Activated CD4-positive, alpha-beta memory T cell treated with anti-CD3 and anti-CD28 coated beads, Interleukin-2, amount 10 ng/mL, durations not matched to agents 7 days and 5 days (primary cell): ENCODE results near the gene PLOD3. TPM values are rescaled to one million over a fixed set of nuclear protein-coding genes. Genes with fewer than 3 reads are reported as not detected.
A peak's percentile ranks its signal among the peaks of the same experiment; 100 is the strongest.

Experiments used
- CTCF ChIA-PET: fragments of 350-600 bp; sonication (Branson Sonifier 250); formaldehyde crosslinking; loops from one replicate; lab custom pipeline; 2021; ENCODE audit warnings: antibody characterized with exemption, inconsistent platforms; lab: Charles Lee
- POLR2A ChIA-PET: fragments of 350-600 bp; sonication (Branson Sonifier 250); formaldehyde crosslinking; loops from one replicate; lab custom pipeline; 2021; ENCODE audit warnings: antibody characterized with exemption; lab: Charles Lee
- DNase-seq: peaks from one replicate; pipeline ENCODE4 v3.0.0-alpha.2; 2020
- H3K27ac Mint-ChIP-seq: one replicate; pipeline ENCODE4 v1.8.0; 2021; ENCODE audit warnings: mild to moderate bottlenecking, mixed read lengths
- H3K27me3 Mint-ChIP-seq: one replicate; pipeline ENCODE4 v1.8.0; 2021; ENCODE audit warnings: mixed read lengths
- H3K36me3 Mint-ChIP-seq: one replicate; pipeline ENCODE4 v1.8.0; 2021; ENCODE audit warnings: low read depth, mixed read lengths
- H3K4me1 Mint-ChIP-seq: one replicate; pipeline ENCODE4 v1.8.0; 2021; ENCODE audit warnings: mixed read lengths
- H3K4me3 Mint-ChIP-seq: one replicate; pipeline ENCODE4 v1.8.0; 2021; ENCODE audit warnings: mild to moderate bottlenecking, mixed read lengths
- H3K9me3 Mint-ChIP-seq: one replicate; pipeline ENCODE4 v1.8.0; 2021; ENCODE audit warnings: mixed read lengths
- total RNA-seq, 2 experiments: library from RNA; stranded (reverse); gene quantifications; one replicate each; pipeline ENCODE4 v1.2.3, GENCODE V29; 2021

PLOD3 gene
- total RNA-seq, 2 experiments from 2014 or later = 63.3 to 66.6 TPM

DNA sequence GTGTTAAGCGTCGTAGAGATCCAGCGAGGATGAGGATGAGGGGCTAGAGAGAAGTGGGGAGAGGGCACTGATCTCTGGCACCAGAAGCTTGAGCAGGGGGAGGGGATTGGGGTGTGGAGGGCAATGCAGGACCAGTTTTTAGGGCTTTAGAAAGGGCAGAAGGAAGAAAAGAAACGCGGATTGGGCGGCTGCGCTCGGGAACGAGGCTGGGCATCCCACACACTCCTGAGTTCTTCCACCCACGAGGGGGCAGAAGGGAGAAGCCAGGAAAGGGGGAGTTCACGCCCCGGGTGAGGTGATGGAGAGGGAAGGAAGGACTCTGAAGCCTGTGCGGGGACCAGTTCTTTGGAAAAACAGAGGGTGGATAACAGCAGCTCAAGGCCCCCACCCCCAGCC lies 45.9 kb downstream of the PLOD3 start:
- Mint-ChIP-seq H3K36me3 (peaks cover 3% of the 10 kb centered on the region), H3K9me3 (no peaks in the 10 kb centered on the region), H3K4me1 (peaks cover 54% of the 10 kb centered on the region), H3K27me3 (peaks cover 89% of the 10 kb centered on the region), H3K4me3 (no peak overlapping the region), H3K27ac (no peak overlapping the region)
- CTCF ChIA-PET = interaction anchor here (0.7 to 2.8 kb wide), 5 partner anchors 14 to 111 kb away, joined by 4 to 50 read pairs (median 4); no protein-coding TSS in a partner anchor
- POLR2A ChIA-PET = interaction anchor here (0.6 to 1.0 kb wide), 2 partner anchors 14 to 81 kb away, joined by 3 read pairs; no protein-coding TSS in a partner anchor
- no peak for DNase-seq

GRCh38 chr7:101170617-101171441 lies 46.6 kb downstream of the PLOD3 start:
- peaks cover 89% of the 10 kb centered on the region for H3K27me3 Mint-ChIP-seq
- peaks cover 59% of the 10 kb centered on the region for H3K4me1 Mint-ChIP-seq
- no peak overlapping the region for H3K4me3 Mint-ChIP-seq
- no peak overlapping the region for H3K27ac Mint-ChIP-seq
- H3K36me3 Mint-ChIP-seq = peaks cover 3% of the 10 kb centered on the region
- H3K9me3 Mint-ChIP-seq = no peaks in the 10 kb centered on the region
- CTCF ChIA-PET = interaction anchor here (1.1 to 2.8 kb wide), 5 partner anchors 13 to 111 kb away, joined by 4 to 50 read pairs (median 4); no protein-coding TSS in a partner anchor
- DNase-seq = no peak
- POLR2A ChIA-PET = interaction anchor here (1.0 to 1.4 kb wide), 2 partner anchors 11 to 15 kb away, joined by 3 read pairs; no protein-coding TSS in a partner anchor

DNA sequence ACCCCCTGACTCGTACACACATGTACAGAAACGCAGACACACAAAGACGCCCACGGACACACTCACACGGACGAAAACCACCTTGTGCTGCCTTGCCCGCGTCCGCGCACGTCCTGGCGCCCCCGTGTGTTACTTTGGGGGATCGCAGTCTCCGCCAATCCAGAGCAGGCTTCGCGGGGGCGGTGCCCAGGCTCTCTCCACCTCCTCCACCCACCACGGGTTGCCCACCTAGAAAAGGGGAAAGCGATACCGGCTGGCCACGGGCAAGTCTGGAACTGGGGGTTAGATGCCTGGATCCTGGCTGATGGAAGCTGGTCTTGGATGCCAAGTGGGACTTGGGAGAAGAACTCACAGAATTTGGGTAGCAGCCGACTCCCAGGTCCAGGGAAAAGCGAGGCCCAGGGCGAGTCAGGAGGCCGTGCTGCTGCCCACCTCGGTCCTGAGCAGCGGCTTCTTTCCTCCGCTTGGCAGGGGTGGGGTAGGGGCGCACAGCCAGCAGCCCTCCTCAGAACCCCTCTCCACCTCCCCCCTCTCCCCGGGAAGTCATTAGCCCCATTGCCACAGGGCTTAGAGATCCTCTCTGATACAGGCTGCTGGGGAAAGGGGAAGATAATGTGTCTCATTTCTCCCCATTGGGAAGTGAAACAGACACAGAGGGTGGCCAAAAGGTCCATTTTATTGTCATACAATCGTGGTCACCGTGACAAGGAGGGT lies 47.4 kb downstream of the PLOD3 start:
- DNase-seq = peak; percentile 82
- peaks cover 89% of the 10 kb centered on the region for H3K27me3 Mint-ChIP-seq
- H3K27ac Mint-ChIP-seq = no peak overlapping the region
- H3K36me3 Mint-ChIP-seq = peaks cover 6% of the 10 kb centered on the region
- ChIA-PET POLR2A (interaction anchor here (1.4 kb wide), 1 partner anchor 12 kb away, joined by 3 read pairs; no protein-coding TSS in a partner anchor), CTCF (interaction anchor here (1.4 to 2.8 kb wide), 4 partner anchors 12 to 112 kb away, joined by 4 to 50 read pairs (median 6); no protein-coding TSS in a partner anchor)
- H3K4me3 Mint-ChIP-seq = no peak overlapping the region
- peaks cover 67% of the 10 kb centered on the region for H3K4me1 Mint-ChIP-seq
- H3K9me3 Mint-ChIP-seq = no peaks in the 10 kb centered on the region

GRCh38 chr7:101169110-101169837 lies 48.1 kb downstream of the PLOD3 start:
- Mint-ChIP-seq H3K4me3 (no peak overlapping the region), H3K27me3 (peaks cover 90% of the 10 kb centered on the region), H3K4me1 (peaks cover 68% of the 10 kb centered on the region), H3K27ac (peak overlapping the region; percentile 50), H3K9me3 (no peaks in the 10 kb centered on the region), H3K36me3 (peaks cover 6% of the 10 kb centered on the region)
- DNase-seq = no peak
- ChIA-PET POLR2A (no interaction called here), CTCF (interaction anchor here (1.0 to 1.5 kb wide), 2 partner anchors 14 to 25 kb away, joined by 3 to 14 read pairs; no protein-coding TSS in a partner anchor)

- no peak for DNase-seq
- H3K9me3 Mint-ChIP-seq = no peaks in the 10 kb centered on the region
- POLR2A ChIA-PET = no interaction called here
- peaks cover 63% of the 10 kb centered on the region for H3K4me1 Mint-ChIP-seq
- peaks cover 3% of the 10 kb centered on the region for H3K36me3 Mint-ChIP-seq
- H3K27me3 Mint-ChIP-seq = peaks cover 84% of the 10 kb centered on the region
- no peak overlapping the region for H3K4me3 Mint-ChIP-seq
- CTCF ChIA-PET = interaction anchor here (0.7 to 1.5 kb wide), 3 partner anchors 13 to 25 kb away, joined by 3 to 14 read pairs (median 3); no protein-coding TSS in a partner anchor
- H3K27ac Mint-ChIP-seq = no peak overlapping the region
These were observed 48.9 kb downstream of the PLOD3 start for GRCh38 chr7:101168412-101169049.

DNA sequence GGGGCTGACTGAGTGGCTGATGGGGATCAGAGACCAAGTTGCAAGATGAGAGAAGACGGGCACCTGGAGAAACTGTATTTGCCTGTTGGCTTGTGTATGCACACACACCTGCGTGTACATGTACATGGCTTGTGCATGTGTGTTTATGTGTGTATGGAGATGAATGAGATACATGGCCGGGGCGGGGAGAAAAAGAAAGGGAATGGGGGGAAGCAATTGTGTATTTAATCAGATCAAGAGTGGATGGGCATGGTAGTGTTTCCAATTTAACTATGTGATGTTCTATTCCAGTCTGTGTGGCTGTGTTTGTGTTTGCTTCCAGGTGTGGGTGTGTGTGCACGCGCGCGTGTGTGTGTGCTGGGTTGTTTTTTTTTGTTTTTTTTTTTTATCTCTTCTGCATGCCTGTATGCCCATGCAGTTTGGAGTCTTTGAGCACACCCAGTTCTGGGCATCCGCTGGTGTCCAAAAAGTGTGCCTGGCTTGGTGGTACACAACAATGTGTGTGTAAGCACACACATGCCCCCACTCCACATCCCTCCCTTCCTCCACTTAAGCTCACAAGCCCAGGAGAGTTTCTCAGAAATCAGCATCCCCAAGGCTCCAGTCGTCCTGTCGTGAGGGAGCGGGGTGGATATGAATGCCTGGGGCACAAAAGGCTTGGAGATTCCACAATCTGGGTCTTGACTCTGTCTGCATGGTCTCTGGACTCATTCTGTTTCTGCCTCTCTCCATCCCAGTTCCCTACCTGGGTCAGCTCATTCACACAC lies 49.6 kb downstream of the PLOD3 start:
- ChIA-PET POLR2A (no interaction called here), CTCF (interaction anchor here (0.7 to 1.5 kb wide), 3 partner anchors 12 to 24 kb away, joined by 3 to 14 read pairs (median 3); no protein-coding TSS in a partner anchor)
- Mint-ChIP-seq H3K4me3 (no peak overlapping the region), H3K27ac (no peak overlapping the region), H3K27me3 (peaks cover 81% of the 10 kb centered on the region), H3K36me3 (peaks cover 3% of the 10 kb centered on the region), H3K4me1 (peaks cover 63% of the 10 kb centered on the region), H3K9me3 (no peaks in the 10 kb centered on the region)
- no peak for DNase-seq

DNA sequence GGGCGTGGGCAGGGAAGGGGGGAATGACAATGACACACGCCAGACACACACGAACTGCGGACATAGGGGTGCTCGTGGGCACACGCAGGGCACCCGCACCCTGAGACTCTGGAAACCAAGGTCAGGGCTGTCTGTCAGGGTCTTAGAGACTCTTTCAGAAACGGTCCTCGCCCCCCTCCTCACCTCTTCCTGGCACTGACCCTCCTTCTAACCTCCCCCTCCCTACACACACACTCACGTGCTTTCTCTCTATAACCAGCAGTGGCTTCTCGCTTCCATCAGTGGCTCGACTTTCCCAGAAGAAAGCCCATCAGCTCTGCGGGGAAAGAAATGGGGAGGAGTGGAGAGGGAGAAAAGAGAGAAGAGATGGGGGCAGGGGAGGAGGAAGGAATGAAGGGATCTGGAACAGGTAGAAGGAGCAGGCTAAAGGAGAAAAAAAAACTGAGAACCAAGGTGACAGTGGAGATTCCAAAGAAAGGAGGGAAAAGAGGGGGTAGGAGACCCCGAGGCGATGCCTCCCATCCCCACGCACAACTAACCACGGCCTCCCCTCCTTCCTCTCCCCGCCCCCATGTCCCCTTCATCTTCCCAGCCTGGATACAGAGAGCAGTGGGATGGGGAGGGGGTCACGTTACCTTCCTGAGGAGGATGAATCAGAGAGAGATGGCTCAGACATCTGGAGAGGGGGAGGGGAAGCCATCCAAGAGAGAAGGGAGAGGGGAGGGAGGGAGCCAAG lies 50.3 kb downstream of the PLOD3 start:
- peaks cover 80% of the 10 kb centered on the region for H3K27me3 Mint-ChIP-seq
- ChIA-PET CTCF (no interaction called here), POLR2A (no interaction called here)
- no peak overlapping the region for H3K4me3 Mint-ChIP-seq
- peaks cover 3% of the 10 kb centered on the region for H3K36me3 Mint-ChIP-seq
- DNase-seq = no peak
- H3K4me1 Mint-ChIP-seq = peaks cover 63% of the 10 kb centered on the region
- no peaks in the 10 kb centered on the region for H3K9me3 Mint-ChIP-seq
- no peak overlapping the region for H3K27ac Mint-ChIP-seq

GRCh38 chr7:101166648-101166908 lies 50.8 kb downstream of the PLOD3 start:
- ChIA-PET POLR2A (no interaction called here), CTCF (interaction anchor here (1.7 to 2.5 kb wide), 2 partner anchors 11 to 22 kb away, joined by 10 to 15 read pairs; no protein-coding TSS in a partner anchor)
- Mint-ChIP-seq H3K4me1 (peaks cover 58% of the 10 kb centered on the region), H3K4me3 (no peak overlapping the region), H3K9me3 (no peaks in the 10 kb centered on the region), H3K27ac (no peak overlapping the region), H3K36me3 (peaks cover 3% of the 10 kb centered on the region), H3K27me3 (peaks cover 75% of the 10 kb centered on the region)
- DNase-seq = no peak

DNA sequence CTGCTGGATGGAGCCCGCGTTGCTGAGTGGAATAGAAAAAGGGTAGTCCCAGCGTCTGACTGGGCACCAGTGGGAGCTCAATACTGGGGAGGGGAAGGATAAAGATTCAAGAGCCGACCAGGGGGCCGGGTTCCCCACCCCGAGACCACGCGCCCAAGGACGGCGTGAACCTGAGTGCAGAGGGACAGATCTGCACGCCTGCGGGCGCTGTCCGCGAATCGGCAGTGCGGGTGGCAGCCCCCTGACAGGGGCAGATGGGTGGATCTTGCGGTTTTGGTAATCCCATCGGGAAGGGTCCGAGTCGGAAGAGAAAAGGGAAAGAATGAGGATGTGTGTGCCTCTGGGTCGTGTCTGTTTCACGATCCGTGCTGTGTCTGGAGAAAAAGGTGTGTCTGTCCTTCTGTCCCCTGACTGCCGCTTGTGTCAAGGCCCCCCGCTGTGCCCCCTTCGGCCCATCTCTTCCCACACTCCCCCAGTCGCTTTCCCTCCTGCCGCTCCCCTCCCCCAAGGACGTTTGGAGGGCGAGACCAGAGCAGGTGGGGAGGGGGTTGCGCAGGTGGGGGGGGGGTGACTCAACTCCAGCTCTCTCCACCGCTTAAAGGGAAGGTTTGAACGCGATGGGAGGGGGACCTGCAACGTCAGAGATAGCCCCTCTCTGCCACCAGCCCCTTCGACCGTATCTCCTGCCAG lies 51.3 kb downstream of the PLOD3 start:
- CTCF ChIA-PET = interaction anchor here (1.0 to 2.5 kb wide), 6 partner anchors 8 to 81 kb away, joined by 4 to 15 read pairs (median 8); no protein-coding TSS in a partner anchor
- no peak for DNase-seq
- peaks cover 70% of the 10 kb centered on the region for H3K27me3 Mint-ChIP-seq
- peaks cover 53% of the 10 kb centered on the region for H3K4me1 Mint-ChIP-seq
- peak overlapping the region; percentile 65 for H3K4me3 Mint-ChIP-seq
- POLR2A ChIA-PET = interaction anchor here (0.9 to 1.8 kb wide), 5 partner anchors 8 to 78 kb away, joined by 3 to 8 read pairs (median 3); partner anchors contain the start of genes FIS1, PLOD3 and ZNHIT1
- H3K27ac Mint-ChIP-seq = no peak overlapping the region
- no peaks in the 10 kb centered on the region for H3K9me3 Mint-ChIP-seq
- peaks cover 8% of the 10 kb centered on the region for H3K36me3 Mint-ChIP-seq

DNA sequence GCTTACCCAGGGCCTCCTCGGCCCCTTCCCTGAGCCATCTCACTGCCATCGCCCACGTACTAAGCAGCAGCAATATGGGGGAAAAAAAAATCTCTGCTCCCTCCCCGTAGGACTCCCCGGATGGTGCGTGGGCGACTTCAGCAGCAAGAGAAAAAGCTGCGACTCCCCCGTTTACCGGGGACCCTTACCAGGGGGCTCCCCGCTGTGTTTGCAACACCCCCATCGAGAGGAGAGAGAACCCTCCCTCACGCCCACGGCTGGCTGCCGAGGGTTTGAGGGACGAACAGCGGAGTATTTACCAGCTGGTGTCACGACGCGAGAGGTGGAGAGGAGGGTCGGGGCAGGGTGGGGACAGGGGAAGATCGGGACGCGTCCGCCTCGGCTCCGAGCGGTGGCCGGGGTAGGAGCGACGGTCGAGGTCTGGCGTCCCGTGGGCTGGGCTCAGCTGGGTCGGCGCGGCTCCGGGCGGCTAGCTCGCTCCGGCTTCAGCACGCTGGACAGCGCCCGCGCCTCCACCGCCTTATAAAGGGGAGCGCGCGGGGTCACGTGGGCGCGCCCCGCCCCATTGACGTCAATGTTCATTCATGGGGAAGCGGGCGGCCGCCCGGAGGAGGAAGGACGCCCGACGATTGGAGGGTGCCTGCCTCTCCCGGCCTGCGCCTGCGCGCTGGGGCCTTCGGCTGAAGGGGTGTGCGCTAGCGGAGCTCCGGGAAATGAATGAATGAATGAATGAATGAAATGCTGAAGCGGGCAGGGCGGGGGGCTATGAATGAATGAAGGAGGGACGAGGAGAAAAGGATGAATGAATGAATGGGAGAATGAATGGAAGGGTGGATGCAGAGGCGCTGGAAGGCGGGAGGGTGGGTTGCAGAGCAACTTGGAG lies 52.1 kb downstream of the PLOD3 start, which contains the start of gene VGF:
Gene VGF (minus strand): TSS at position 495 of the 883 bp plus-strand sequence. CDS start 726 bp downstream, outside the sequence.
- peaks cover 10% of the 10 kb centered on the region for H3K36me3 Mint-ChIP-seq
- peaks cover 62% of the 10 kb centered on the region for H3K27me3 Mint-ChIP-seq
- POLR2A ChIA-PET = interaction anchor here (0.9 to 1.8 kb wide), 5 partner anchors 9 to 79 kb away, joined by 3 to 8 read pairs (median 3); partner anchors contain the start of genes FIS1, PLOD3 and ZNHIT1
- DNase-seq = peak; percentile 95
- H3K4me3 Mint-ChIP-seq = peak within 1 kb of the TSS; percentile 65
- H3K4me1 Mint-ChIP-seq = peaks cover 46% of the 10 kb centered on the region
- H3K27ac Mint-ChIP-seq = peak within 1 kb of the TSS; percentile 14
- CTCF ChIA-PET = interaction anchor here (1.0 to 2.5 kb wide), 6 partner anchors 9 to 81 kb away, joined by 4 to 15 read pairs (median 8); no protein-coding TSS in a partner anchor
- no peaks in the 10 kb centered on the region for H3K9me3 Mint-ChIP-seq
